Fibroblast of skin of right quadriceps (primary cell): ENCODE data around the gene DSCAM.
"Not testable (repeated sequence)": the region's sequence is repeated elsewhere in the genome, so short reads cannot be mapped to it uniquely, and the experiment has no call there.

ENCODE experiments used
- DNase-seq: peaks from one replicate; pipeline ENCODE4 v3.0.0-alpha.2; 2013

The DSCAM gene

DNA sequence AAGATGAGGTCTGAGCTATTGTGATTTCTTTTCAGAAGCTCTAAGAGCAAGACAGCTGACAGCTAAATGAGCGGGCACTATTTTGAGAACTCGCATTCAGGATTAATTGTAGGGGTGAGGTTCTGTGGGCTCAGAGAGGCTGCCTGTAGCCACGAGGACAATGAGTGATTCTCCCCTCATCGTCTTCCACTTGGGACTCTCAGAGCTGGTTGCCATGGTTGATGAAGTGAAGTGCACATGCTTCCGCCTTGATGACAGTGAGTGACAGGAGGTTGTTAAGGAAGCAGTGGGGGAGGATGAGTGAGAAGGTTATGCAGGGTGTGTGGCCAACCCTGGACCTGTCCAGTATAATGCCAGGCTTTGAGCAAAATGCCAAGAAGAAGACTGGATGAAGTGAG is 638.0 kb downstream of the DSCAM start:
- no peak for DNase-seq

DNA sequence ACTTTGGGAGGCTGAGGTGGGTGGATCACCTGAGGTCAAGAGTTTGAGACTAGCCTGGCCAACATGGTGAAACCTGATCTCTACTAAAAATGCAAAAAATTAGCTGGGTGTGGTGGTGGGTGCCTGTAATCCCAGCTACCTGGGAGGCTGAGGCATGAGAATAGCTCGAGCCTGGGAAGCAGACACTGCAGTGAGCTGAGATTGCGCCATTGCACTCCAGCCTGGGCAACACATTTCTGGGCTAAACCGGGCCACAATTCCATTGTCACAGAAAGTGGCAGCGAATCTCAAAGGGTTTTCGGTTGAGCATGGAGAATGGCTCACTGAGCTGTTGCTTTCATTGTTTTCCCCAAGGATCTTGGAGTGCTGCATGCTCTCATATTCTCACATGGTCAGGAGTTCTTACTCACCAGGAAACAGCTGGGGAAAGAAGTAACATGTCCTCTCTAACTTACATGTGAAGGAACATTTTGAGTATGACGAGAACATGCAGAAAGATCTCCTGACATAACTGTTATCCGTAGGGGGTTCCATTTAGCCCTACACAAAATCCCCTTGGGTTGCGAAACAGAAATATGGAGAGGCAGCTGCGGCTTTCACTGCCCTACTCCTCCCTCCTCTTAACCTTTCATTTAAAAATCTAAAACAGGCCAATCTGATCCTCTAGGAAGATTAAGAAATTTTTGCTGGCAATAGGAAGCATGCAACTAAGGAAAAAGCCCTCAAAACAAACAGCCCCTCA is 638.6 kb downstream of the DSCAM start:
- no peak for DNase-seq

DNA sequence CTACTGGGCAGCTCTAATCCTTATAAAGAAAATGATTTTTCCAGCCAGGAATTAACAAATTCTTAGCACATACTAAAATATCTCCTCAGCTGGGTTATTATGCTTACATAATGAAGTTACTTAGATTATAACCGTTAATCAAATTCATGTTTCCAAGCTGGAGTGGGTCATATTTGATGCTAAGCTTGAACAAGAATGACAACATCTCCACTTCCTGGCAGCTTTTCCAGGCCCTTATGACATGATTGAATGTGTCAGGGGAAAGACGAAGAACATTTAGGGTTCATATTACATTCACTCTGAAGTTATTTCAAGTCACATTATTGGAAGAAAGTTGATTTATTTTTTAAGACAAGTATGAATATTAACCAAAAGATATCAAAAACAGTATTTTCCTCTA is 646.0 kb downstream of the DSCAM start:
- DNase-seq, result peak; percentile 17

DNA sequence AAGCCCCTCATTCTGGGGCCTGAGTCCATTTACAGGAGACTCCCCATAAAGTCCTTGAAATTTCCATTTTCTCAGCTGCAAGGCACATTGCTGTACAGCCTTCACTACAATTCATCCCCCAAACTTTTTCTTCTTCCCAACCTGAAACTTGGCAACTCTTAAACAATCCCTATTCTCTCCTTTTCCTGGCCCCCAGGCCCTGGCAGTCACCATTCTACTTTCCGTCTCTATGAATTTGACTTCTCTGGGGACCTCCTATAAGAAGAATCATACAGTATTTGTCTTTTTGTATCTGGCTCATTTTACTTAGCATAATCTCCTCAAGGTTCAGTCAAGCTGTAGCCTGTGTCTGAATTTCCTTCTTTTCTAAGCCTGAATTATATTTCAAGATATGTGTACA is 646.8 kb downstream of the DSCAM start:
- DNase-seq, result no peak

DNA sequence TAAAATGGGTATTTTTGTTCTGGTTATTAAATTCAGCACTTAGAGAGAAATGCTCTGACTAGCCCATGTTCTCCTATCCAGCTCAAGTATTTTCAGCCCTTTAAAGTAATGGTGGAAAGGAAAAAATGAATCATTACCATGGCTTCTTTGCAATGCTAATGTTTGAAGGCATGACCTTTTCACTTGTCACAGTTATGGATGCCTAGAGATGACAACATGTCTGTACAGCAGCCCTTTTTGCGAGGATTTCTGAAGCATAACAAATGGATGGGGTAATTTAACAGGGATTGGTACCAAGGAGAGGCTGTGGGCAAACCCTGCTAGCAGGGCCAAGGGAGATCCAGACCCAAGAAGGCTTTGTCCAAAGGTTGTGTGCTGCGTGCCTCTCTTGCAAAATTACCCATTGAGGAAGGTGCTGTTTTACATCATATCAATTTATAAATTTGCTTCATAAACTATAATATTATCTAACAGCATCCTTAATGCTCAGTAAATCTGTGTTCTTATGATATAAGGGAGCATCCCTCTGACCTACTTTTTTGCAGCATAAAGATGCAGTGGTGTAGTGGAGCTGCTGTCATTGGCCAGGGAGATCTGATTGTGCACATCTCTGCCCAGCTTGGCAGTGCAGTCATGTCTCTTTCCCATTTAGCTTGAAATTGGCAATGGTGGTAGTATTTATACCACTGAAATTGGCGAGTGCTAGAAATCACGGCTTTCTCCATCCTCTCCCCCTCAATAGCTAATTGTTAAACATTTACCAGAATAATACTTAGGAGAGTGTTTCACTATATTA is 652.6 kb downstream of the DSCAM start:
- DNase-seq, result no peak

DNA sequence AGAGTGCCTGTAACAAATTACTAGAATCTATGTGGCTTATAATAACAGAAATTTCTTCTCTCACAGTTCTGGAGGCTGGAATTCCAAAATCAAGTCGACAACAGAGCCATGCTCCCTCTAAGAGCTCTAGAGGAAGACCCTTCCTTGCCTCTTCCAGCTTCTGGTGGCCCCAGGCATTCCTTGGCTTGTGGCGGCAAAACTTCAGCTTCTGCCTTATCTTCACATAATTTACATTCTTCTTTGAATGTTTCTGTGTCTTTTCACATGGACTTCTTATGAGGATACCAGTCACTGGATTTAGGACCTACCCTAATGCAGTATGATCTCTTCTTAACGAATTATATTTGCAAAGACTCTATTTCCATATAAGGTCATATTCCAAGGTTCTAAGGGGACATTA is 655.3 kb downstream of the DSCAM start:
- no peak for DNase-seq

DNA sequence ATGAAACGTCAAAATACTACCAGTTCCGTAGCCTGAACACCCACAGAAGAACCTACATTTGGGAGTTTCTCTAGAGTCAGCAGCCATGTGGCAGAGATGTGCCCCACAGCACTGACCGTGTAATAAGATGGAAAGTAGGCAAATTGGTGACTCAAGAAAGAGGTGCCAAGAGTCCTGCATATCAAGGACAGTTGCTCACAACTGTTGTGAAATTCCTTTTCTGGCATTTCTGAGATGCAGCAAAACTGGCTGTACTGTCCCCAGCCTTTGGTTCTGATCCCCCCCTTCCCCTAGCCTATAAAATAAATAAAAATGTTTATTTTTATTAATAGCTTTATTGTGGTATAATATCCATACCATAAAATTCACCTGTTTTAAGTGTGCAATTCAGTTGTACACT is 655.8 kb downstream of the DSCAM start:
- no peak for DNase-seq

DNA sequence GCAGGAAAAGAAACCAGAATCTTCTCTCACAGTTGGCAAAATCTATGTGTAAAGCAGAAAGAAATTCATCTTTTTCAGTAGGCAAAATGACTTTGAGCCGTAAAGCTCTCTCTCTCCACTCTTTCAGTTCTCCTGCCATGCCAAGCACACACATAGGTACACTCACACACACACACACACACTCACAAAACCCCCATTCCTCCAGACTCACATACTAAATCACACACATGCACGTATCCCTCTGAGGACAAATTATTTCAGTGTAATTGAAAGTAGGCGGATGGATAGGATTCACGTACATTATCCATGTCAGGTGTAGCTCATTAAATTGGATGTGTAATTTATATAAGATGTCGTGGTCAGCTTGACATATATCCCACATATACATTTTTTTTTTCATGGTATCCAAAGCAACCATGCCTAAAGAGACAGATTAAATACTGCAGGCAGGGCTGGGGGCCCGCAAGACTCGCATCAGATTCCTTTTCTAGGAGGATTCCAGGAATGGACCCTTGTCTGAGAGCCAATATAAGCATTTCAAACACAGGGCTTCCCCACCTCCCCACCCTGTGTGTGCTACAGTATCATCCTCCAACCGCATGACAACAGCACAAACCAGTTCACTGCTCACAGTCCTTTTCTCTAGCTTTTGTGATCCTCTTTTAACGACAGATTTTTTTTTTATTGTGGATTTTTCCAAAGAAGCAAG is 658.9 kb downstream of the DSCAM start:
- DNase-seq, result no peak

DNA sequence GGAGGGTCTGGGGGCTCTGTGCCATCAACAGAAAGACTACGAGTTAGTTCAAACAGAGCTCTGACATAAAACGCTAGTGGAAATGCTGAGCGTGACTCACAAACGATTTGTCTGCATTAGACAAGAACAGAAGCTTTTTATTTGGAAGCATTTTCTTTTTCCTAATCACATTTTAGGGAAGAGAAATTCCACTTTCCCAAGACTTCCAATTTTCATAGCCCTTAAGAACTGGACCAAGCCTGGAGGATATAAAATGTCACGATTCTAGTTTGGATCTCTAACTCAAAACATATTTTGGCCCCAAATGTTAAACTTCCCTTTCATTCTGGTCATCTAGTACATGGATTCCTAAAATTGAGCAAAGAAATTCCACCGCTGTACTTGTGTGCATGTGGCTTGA is 659.7 kb downstream of the DSCAM start:
- DNase-seq, result no peak

DNA sequence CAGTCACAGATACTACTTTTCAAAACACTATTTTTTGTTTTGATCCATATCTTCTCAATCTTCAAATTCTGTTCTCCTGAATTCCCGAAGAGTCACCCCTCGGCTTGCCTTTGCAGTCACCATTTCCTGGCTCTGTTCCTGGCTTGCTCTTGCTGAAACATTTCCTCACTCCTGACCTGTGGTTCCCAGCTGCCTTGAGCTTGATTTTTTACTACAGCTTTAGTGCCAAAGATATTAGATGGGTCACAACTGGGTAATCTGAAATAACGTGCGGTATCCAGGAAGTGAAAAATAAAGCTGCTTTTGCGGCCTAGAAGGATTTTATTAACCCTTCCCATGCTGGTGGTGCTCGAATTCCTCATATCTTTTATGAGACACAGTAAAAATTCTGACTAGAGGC is 660.9 kb downstream of the DSCAM start:
- peak; percentile 69 for DNase-seq

DNA sequence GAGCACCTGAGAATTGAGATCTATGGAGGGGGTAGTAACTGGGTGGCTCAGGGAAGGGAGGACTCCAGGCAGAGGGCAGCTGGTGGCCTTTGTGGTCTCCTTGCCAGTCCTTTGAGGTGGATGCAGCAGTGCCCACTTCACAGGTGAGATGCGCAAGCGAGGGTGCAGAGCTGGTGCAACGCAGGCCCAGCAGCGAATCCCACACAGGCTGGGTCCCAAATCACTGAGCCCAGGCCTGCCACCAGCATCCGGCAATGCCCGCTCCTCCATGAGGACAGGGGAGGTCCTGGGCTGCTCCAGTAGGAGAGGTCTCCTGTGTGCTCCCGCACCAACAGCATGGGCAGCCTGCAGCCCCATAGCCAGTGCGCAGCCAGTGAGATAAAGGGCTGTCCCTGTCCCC is 661.8 kb downstream of the DSCAM start:
- DNase-seq, result no peak

DNA sequence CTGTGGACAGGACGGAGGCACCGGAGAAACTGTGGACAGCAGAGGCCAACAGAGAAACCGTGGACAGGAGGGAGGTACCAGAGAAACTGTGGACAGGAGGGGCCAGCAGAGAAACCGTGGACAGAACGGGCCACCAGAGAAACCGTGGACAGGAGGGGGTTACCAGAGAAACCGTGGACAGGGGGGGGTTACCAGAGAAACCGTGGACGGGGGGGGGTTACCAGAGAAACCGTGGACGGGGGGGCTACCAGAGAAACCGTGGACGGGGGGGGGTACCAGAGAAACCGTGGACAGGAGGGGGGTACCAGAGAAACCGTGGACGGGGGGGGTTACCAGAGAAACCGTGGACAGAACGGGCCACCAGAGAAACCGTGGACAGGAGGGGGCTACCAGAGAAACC is 664.5 kb downstream of the DSCAM start:
- not testable (repeated sequence) for DNase-seq

DNA sequence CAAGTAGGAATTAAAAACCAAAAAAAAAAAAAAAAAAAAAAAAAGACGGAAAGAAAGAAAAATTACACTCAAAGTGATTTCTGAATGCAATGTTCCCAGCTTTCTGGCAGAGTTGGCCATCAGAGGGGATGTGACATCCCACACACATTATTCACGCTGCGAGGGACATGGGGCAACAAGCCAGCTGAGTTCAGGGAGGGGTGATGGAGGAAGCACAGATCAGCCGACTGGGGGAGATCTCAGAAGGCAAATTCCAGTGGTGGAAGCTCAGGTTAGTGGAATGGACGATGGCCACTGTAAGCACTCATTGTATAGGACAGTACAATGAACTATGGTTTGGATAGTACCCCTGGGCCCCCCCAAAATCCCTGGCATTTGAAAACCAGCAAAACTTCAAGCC is 667.8 kb downstream of the DSCAM start:
- DNase-seq, result no peak

DNA sequence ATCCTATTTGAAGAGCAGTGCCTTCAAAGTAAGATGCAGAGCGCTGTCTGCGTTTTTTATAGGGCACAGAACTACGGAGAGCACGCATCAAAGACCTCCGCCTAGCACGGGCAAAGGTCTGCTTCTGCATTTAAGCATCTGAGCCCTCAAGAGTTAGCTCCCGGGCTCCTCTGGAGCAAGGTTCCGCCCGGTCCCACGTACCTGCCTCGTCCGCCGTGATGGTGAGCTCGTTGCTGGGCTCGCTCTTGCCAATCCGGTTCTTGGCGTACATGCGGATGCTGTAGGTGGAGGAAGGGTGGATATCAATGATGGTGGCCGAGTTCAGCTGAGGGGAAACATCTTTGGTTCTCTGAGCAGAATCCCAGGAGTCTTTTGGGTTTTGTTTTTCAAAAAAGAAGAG is 668.2 kb downstream of the DSCAM start:
- no peak for DNase-seq

DNA sequence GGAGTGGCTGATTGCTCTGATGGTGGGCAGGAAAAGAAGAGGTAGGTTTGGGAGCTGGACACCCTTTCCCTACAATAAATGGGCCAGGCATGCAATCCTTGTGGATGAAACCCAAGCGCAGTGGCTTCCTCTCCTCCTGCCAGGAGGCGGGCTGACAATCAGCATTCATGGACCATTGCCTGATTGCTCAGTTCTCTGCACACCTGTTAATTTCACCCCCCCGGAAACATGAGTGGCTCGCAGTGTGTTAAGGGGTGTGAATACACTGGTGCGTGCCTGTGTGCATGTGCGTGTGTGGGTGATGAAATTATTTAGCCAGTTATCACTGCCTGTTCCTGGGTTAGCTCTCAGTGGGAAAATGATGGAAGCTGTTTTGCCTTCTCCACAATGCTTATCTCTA is 669.0 kb downstream of the DSCAM start:
- DNase-seq, result no peak

DNA sequence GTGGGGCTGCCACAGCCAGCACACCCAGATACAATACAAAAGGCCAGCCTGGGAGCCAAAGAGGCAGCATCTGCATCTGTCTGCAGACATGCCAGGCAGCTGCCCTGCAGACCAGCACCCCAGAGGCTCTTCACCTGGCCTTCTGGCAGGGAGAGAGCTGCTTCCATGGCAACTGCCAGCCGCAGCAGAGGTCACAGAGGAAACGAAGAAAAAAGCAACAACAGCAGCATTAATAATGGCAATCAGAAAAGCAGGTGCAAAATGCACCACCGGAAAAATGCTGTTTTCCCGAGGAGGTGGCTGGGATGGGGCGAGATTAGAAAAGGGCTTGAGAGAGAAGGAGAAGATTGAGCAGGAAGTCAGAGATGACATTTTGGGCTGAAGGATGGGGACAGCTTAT is 670.2 kb downstream of the DSCAM start:
- DNase-seq, result no peak

DNA sequence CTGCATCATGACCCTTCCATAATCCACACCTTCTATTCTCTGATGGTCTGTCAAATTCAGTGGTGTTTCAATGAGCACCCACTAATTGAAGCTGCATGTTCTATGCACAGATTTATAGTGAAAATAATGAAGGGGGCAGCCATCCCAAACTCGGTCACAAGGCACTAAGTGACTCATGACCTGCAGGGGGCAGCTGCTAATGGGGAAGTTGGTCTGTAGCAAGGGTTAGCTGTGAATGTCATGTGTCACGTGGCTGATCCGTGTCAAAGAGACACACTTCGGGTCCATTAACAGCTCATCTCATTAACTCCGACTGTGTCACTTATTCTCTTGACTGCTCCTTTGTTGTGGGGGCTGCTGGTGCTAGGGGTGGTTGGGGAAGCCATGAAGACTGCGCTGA is 673.1 kb downstream of the DSCAM start:
- DNase-seq, result no peak

DNA sequence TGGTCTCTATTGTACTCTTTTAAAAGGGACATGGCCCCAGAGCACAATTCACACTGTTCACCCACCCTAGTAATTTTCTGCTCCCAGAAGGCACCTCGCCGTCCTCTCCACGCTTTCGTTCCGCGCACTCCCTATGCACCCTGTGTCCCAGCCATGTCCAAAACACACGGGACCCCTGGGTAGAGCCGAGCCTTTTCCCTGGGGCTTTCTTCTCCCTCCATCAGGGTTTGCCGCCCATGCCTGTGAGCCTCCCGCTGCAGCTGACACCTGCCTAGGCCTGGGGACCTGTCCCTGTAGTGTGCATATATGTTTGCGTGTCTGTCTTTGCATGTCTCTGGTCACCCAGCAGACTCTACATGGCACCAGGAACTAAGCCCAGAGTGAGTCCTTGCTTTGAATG is 677.0 kb downstream of the DSCAM start:
- no peak for DNase-seq

DNA sequence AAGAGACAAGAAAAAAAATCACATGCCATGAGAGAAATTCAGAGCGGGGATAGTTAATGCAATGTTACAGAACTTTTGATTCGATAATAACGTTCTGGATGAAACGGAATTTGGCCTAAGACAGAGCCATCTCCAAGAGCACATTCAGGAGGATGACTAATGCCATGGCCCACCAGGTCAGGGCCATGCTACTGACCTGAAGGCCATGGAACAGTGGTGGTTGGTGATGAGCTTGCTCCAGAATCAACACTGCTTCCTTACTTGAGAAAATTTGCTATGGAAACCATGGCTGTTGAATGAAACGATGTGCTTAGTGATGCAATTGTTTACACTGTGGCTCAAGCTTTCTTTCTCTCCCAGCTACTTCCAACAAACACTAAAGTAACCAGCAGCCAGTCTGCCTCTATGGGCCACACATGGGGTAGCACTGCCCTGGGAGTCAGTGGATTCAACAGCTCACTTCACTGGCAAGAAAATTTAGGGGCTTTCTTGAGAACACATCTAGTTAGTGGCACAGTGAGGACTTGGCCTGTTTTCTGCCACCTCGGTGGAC is 680.6 kb downstream of the DSCAM start:
- DNase-seq, result no peak

DNA sequence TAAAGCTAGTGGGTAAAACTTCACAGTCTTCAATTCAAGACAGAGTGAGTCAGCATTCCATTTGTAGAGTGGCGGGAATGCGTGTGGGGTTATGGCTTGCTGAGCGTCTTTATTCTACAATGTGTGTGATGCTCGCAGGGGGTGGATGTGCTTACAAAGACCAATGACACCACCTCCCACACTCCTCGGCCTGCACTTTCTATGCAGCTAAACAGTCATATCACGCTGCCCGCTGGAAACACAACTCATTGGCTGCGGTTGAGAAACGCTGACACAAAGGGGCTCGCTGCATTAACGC is 681.2 kb downstream of the DSCAM start:
- peak; percentile 22 for DNase-seq

DNA sequence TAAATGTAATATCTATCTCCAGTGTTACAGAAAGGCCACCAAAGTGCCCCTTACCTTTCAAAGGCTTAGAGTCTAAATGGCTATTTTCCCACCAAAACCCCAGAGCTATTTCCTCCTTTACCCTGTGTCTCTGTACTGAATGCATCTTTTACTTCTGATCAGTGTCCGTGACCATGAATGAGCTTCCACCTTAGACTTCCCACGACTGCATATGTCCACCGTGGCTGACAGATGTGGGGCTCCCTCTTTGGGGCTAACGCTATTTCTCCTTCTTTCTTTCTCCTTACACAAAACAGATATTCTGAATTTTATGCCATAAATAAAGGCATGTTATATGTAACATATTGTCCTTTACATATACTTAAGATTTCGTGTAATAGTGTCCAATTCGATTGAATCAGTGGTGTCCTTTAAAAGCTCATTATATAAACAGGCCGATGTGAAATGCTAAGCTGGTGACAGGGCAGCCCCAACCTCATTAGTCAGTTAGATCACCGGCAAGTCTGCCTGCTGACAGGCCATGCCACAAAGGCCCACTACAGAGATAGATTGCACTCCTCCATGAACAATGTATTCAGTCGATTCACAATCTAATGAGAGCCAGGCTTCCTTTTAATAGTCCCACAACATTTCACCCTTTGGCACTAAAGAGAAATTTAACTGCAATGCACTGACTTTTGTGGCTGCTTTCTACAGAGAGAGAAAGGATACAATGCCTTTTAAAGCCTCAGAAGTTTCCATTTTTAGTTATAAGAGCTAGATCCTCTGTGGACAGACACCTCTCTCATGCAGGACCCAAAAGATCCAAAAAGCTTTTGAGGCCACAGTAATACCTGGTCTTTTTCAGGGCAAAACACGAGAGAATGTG is 681.8 kb downstream of the DSCAM start:
- peak; percentile 15 for DNase-seq

DNA sequence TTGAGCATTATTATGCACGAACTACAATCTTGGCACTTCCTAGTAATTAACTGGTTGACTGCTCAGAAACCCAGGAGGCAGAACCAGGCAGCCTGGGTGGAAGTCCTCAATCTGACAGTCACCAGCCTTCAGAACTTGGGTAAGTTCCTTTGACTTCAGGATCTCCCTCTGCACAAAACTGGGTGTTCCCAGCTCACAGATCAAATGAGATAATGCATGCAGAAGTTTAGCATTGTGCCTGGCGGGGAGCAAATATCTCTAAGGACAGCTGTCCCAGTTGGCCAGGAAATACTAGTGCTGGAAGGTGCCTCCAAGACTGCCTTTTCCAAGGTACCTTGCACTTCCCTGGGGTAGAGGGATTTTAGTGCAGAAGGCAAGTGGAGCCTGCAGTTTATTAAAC is 684.9 kb downstream of the DSCAM start:
- no peak for DNase-seq

DNA sequence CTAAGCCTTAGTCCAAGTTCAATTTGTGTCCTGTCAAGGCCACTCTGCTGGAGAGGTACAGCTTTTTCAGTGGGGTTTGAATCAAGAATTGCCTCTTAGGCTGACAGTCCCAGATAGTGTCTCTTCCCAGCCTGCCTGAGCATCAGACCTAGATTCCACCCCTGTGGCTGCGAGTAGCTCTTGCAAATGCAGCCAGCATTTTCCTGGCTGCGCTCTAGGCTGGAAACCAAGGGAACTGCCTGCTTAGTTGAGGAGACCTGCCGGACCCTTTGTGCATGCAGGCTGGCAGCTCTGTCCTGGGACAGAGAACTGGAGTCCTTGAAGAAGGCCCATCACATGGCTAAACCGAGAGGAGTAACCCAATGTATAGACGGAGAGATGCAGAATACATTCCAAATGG is 686.0 kb downstream of the DSCAM start:
- DNase-seq, result no peak
